ENCODE results near the gene IP6K2. TPM values are rescaled to one million over a fixed set of nuclear protein-coding genes. Genes with fewer than 3 reads are reported as not detected.
"Not testable (repeated sequence)": the region's sequence is repeated elsewhere in the genome, so short reads cannot be mapped to it uniquely, and the experiment has no call there.

Gene IP6K2
- total RNA-seq, 1 donor from 2014 or later, result 94.1 TPM

- no peak overlapping the region for H3K27ac Mint-ChIP-seq
- H3K27me3 Mint-ChIP-seq, result no peaks in the 10 kb centered on the region
- no peak for TF ChIP-seq CTCF (IDR thresholded peaks at IDR 0.05)
- CTCF ChIA-PET, result interaction anchor here (1.0 to 1.8 kb wide), 9 partner anchors 7 to 339 kb away, joined by 3 to 15 read pairs (median 4); partner anchors contain the start of gene NCKIPSD
- H3K4me1 Mint-ChIP-seq, result peaks cover 10% of the 10 kb centered on the region
- DNase-seq (no peak), ATAC-seq (ENCODE audit: low read depth) (no peak)
- POLR2A ChIA-PET, result interaction anchor here (0.8 to 1.1 kb wide), 3 partner anchors 13 to 213 kb away, joined by 3 to 4 read pairs (median 4); partner anchors contain the start of gene IP6K2
- intact Hi-C loops (cut with micrococcal nuclease), result loop anchor here (10.0 kb wide), 1 partner anchor 416 kb away; no protein-coding TSS in a partner anchor
- H3K9me3 Mint-ChIP-seq, result no peaks in the 10 kb centered on the region
- no peaks in the 10 kb centered on the region for H3K36me3 Mint-ChIP-seq (ENCODE audit: low read depth)
- no peak overlapping the region for H3K4me3 Mint-ChIP-seq
Observed at GRCh38 chr3:48738926-48739616, 22.1 kb upstream of the IP6K2 start.

- POLR2A ChIA-PET, result interaction anchor here (0.8 to 1.1 kb wide), 3 partner anchors 14 to 214 kb away, joined by 3 to 4 read pairs (median 4); partner anchors contain the start of gene IP6K2
- H3K9me3 Mint-ChIP-seq, result no peaks in the 10 kb centered on the region
- intact Hi-C loops (cut with micrococcal nuclease), result loop anchor here (10.0 kb wide), 1 partner anchor 417 kb away; no protein-coding TSS in a partner anchor
- no peak for ATAC-seq (ENCODE audit: low read depth)
- no peak for DNase-seq
- TF ChIP-seq CTCF (IDR thresholded peaks at IDR 0.05), result no peak
- no peaks in the 10 kb centered on the region for H3K36me3 Mint-ChIP-seq (ENCODE audit: low read depth)
- H3K27me3 Mint-ChIP-seq, result no peaks in the 10 kb centered on the region
- H3K4me1 Mint-ChIP-seq, result peaks cover 10% of the 10 kb centered on the region
- H3K27ac Mint-ChIP-seq, result no peak overlapping the region
- CTCF ChIA-PET, result no interaction called here
- H3K4me3 Mint-ChIP-seq, result no peak overlapping the region
Observed at GRCh38 chr3:48738144-48738536, 21.1 kb upstream of the IP6K2 start.

- H3K9me3 Mint-ChIP-seq; H3K4me3 Mint-ChIP-seq; DNase-seq; ATAC-seq (ENCODE audit: low read depth); H3K4me1 Mint-ChIP-seq; POLR2A ChIA-PET; H3K27me3 Mint-ChIP-seq; H3K36me3 Mint-ChIP-seq (ENCODE audit: low read depth); H3K27ac Mint-ChIP-seq: not testable (repeated sequence)
- intact Hi-C loops (cut with micrococcal nuclease), result loop anchor here (10.0 kb wide), 1 partner anchor 420 kb away; no protein-coding TSS in a partner anchor
- CTCF ChIA-PET, result interaction anchor here (1.2 kb wide), 1 partner anchor 217 kb away, joined by 5 read pairs; no protein-coding TSS in a partner anchor
Observed at GRCh38 chr3:48735075-48735767, 18.2 kb upstream of the IP6K2 start.

- DNase-seq; H3K4me3 Mint-ChIP-seq; H3K27me3 Mint-ChIP-seq; H3K27ac Mint-ChIP-seq; POLR2A ChIA-PET; H3K9me3 Mint-ChIP-seq; CTCF ChIA-PET; ATAC-seq (ENCODE audit: low read depth); H3K36me3 Mint-ChIP-seq (ENCODE audit: low read depth); H3K4me1 Mint-ChIP-seq: not testable (repeated sequence)
- intact Hi-C loops (cut with micrococcal nuclease), result loop anchor here (10.0 kb wide), 1 partner anchor 420 kb away; no protein-coding TSS in a partner anchor
Observed at GRCh38 chr3:48734541-48734940, 17.5 kb upstream of the IP6K2 start.

- H3K27ac Mint-ChIP-seq; POLR2A ChIA-PET; ATAC-seq (ENCODE audit: low read depth); H3K27me3 Mint-ChIP-seq; H3K36me3 Mint-ChIP-seq (ENCODE audit: low read depth); H3K4me3 Mint-ChIP-seq; H3K9me3 Mint-ChIP-seq; DNase-seq; H3K4me1 Mint-ChIP-seq; CTCF ChIA-PET: not testable (repeated sequence)
- intact Hi-C loops (cut with micrococcal nuclease), result loop anchor here (10.0 kb wide), 1 partner anchor 421 kb away; no protein-coding TSS in a partner anchor
Observed at GRCh38 chr3:48733752-48734518, 16.9 kb upstream of the IP6K2 start.

- Mint-ChIP-seq H3K4me1 (no peaks in the 10 kb centered on the region), H3K36me3 (ENCODE audit: low read depth) (no peaks in the 10 kb centered on the region), H3K27me3 (peaks cover 4% of the 10 kb centered on the region), H3K9me3 (no peaks in the 10 kb centered on the region), H3K4me3 (no peak overlapping the region), H3K27ac (no peak overlapping the region)
- no peak for DNase-seq
- ATAC-seq (ENCODE audit: low read depth), result no peak
- CTCF ChIA-PET, result interaction anchor here (0.9 kb wide), 1 partner anchor 12 kb away, joined by 4 read pairs; no protein-coding TSS in a partner anchor
- no peak for TF ChIP-seq CTCF (IDR thresholded peaks at IDR 0.05)
- POLR2A ChIA-PET, result no interaction called here
- intact Hi-C loops (cut with micrococcal nuclease), result no loop called here
Observed at GRCh38 chr3:48727511-48727910, 10.5 kb upstream of the IP6K2 start.

- H3K9me3 Mint-ChIP-seq; H3K36me3 Mint-ChIP-seq (ENCODE audit: low read depth); intact Hi-C loops (cut with micrococcal nuclease); H3K4me1 Mint-ChIP-seq; POLR2A ChIA-PET; H3K27ac Mint-ChIP-seq; H3K27me3 Mint-ChIP-seq; DNase-seq; ATAC-seq (ENCODE audit: low read depth); H3K4me3 Mint-ChIP-seq: not testable (repeated sequence)
- CTCF ChIA-PET, result interaction anchor here (1.0 kb wide), 1 partner anchor 12 kb away, joined by 4 read pairs; no protein-coding TSS in a partner anchor
Observed at GRCh38 chr3:48725185-48725855, 8.3 kb upstream of the IP6K2 start.

Data from activated B cell treated with CpG ODN at 0.5 μM for 24 hours (primary cell).